ENCODE results near the gene NBPF1.
"Not testable (repeated sequence)": the region's sequence is repeated elsewhere in the genome, so short reads cannot be mapped to it uniquely, and the experiment has no call there.

NBPF1 gene

DNA sequence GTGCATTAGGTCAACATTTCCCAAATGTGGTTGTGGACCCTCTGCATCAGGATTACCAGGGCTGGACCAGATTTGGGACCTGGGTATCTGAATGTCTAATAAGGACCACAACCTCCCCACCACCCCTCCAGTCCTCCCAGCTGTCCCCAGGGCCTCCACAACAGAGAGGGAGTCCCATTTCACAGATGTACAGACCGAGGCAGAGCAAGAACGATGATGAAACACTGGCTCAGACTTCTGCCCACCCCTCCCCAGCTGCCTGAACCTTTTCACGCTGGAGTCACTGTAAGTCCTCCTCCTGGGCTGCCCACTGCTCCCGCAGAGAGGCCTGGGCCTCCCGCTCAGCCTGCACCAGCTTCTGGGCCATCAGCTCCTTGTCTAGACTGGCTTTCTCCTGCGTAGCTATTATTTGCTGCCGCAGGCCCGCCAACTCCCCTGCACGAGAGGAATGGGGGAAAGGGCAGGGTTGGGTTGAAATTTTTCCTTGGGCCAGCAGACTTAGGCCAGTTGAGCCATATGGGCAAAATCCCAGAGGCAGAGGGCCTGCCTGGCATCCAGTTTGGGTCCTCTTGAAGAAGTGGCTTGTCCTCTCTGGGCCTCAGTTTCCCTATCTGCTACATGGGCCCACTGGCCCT, 8.4 kb upstream of the NBPF1 start:
- DNase-seq, result not testable (repeated sequence)

DNA sequence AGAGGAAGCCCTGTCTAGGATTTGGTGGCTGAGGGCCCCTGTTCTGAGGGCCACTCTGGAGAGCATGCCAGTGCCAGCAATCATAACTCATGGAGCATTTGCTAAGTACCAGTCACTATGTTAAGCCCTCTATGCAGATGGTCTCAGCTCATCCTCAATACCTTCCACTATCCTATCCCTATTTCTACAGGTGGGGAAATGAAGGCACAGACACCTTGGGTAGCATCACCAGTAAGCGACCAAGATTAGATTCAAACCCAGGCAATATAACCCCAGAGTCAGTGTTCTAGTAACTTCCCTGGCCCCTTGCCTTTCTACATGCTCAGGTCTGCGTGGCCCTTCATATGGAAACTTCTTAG, 7.9 kb upstream of the NBPF1 start:
- no peak for DNase-seq

DNA sequence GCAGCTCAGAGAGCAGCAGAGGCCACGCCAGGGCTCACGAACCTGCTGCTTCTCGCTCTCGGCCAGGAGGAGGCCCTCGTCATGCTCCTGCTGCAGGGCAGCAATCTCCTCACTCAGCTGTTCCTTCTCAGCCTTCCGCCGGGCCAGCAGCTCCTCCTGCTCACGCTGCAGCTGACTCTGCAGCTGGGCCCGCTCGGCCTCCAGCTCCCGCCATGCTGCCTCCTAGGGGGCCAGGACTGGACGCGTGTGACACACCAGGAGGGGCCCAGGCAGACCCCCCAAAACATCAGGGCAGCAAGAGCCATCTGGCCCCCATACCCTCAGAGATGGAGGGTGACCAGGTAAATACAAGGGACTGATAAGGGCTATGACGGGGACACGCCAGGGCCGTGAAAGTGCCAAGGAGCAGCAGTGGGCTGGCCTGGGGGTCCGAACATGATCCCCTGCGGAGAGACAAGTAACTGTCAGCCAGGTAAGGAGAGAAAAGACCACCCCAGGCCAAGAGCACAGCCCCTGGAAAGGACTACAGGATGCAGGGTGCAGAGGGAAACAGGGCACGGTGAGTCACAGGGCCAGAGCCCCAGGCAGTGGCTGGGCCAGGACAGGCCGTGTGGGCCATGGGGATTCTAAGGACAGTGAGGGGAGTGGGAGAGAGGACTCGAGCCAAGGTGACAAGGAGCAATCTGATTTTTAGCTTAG, 6.6 kb upstream of the NBPF1 start:
- not testable (repeated sequence) for DNase-seq

DNA sequence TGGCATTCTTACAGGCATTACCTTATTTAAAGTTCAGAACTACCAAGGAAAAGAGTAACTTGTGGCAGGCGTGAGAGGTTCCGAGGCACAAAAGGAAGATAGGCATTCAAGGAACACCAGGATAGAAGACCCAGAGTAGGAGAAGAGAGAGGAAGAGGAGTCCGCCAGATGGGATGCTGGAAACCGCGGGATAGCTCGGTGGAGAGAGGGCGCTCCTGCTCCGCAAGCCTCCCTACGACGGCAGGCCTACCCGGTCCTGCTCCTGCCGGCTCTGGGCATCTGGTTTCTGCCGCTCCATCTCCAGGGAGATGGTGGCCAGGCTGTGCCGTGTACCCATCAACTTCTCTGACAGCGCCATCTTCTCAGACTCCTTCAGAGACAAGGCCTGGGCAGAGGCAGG, 5.4 kb upstream of the NBPF1 start:
- DNase-seq, result no peak

DNA sequence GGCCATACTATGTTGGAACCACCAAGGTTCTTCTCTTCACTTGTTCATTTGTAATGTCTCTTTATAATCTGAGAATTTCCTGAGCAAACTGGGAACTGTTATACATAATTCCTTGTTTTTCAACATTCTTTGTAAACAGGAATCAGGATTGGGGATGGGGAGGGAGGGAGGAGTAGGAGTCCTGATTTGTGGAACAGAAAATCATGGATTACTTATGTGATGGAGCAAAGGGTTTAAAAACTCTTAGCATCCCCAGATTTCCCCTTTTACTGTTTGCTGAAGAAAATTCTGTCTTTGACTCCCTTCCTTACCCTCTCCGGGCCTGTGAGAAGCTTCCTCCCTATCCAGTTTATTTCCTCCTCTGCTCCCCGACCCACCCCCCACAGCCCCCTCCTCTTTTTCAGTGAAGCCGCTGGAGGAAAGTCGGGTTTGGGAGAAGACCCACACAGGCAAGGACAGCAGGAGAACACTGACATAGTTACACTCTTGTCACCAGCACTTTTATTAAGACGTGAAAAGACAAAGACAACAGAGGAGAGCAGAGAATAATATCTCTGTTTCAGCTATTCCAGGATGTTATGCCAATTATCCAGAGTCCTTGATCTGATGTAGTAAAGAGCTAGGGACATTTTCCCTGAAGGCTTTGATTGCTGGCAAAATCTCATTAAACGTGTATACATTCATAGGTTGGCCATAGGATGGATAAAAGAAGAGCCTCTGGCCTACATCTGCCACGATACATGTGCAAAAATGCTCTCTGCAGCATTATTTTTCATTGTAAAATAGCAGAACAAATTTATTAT, 4.6 kb upstream of the NBPF1 start:
- DNase-seq, result no peak

DNA sequence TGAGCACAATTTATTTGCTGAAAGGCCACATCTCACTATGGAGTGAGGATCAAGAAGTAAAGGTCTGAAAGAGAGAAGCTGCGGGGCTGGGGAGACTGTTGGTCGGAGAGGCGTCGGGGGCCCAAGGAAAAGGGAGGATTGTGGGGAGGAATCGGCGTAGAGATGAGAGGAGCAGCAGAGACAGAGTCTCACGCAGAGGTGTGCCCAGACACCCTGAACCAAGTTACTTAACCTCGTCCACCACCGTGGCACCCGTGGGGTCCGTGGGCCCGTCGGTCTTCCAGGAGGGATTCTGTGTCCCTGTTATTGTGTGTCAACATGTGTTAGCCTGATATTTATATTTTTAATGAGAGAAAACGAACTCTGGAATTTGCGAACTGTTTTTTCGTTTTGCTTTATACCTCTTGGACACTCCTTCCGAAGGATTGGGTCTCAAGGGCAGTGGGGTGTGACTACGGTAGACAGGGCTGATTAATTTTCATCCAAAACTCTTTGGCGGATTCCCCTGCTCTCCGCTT, 3.8 kb upstream of the NBPF1 start:
- DNase-seq, result no peak

DNA sequence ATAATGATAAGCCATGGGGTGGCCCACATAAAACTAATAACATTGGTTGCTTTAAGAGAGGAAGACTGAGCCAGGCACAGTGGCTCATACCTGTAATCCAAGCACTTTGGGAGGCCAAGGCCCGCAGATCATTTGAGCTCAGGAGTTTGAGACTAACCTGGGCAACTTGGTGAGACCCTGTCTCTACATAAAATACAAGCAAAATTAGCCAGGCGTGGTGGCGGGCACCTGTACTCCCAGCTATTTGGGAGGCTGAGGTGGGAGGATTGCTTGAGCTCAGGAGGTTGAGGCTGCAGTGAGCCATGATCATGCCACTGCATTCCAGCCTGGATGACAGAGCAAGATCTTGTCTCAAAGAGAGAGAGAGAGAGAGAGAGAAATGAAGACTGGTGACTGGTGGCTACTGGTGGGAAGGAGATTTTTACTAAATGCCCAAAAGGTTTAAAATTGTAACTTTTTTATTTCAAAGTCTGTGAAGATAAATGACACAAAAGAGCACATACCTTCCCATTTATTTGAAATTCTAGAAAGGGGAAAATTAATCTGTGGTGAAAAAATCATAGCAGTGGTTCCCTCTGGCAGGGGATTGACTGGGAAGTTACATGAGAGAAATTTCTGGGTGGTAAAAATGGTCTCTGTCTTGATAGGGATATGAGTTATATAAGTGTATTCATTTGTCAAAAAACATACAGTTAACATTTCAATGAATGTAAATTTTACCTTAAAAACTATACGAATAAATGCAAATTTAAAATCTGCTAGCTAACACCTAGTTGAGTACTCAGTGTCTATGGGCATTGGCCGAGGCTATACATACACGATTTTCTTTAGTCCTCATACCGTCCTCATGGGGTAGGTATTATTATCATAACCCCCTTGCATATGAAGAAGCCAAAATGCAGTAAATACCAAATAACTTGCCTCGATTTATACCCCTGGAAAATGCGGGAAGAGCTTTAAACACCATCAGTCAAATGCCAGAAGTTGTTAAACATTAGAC, 2.2 kb upstream of the NBPF1 start:
- no peak for DNase-seq

DNA sequence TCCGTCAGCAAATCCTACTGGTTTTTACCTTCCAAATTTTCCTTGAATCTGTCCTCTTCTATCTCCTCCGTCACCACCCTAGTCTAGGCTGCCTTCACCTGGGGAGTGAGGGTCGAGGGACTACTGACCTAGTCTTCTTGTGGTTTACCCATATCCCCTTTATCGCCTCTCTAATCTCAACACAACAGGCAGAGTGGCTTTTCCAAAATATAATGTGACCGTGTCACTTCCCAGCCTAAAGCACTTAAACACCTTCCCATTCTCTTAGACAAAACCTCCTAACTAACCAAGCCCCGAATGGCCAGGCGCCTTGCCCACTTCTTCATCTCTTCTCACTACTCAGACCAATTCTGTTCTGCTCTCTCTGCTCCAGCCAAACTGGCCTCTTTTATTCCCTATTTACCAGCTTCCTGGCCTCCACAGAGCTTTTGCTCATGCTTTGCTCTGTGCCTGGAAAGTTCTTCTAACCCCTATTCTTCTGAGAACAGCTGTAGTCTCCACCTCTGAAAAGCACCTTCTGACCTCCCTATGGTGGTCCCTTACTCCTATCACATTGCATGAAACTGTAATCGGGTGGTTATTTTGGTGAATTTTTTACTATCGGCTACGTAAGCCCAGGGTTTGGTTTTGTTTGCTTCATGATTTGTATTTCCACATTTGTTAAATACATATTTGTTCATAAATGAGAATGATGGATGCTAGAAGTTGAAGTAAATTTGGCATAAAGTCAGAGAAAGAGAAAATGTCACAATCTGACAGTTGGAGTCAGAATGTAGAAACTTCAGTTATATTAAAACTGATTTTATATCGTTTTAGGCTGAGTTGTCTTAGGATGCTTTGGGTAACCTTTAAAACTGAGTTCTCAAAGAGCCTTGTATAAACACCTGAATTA, 1.2 kb upstream of the NBPF1 start:
- no peak for DNase-seq

DNA sequence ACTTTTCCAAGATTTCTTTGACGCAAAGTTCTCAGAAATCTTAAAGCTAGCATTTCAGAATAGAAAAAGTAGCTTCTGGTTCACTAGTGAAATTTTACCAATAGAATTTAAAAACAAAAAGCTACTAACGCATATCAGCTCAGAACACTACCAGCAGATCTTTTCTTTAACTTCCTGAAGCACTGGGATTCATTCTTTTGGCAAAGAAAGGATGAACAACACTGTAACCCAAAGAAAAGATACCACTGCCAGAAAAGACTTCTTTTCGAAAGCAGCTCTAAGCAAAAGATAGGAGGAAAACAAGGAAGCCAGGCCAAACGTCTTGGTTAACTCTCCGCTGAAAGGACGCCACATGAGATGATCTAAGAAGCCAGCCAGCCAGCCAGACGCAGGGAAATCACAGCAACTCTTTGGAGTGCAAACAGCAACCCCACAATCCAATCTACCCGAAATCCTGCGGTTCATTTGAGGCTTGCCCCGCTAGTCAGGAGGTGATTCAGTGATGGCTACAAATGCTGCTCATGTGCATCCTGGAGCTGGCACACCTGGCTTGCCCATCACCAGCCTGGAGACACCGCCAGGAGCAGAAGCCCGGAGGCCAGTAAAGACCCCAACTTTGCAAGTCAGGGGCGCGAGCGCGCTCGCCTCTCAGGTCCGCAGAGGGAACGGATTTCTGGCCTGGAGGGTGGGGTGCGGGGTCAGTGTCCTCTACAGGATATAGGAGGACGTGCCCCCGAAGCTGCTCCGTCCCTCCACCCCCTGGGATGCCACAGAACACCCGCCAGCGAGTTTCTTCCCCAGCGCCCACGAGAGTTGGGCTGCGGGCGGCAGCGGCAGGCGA, 812 bp downstream of the NBPF1 start:
- DNase-seq, result peak; percentile 94

DNA sequence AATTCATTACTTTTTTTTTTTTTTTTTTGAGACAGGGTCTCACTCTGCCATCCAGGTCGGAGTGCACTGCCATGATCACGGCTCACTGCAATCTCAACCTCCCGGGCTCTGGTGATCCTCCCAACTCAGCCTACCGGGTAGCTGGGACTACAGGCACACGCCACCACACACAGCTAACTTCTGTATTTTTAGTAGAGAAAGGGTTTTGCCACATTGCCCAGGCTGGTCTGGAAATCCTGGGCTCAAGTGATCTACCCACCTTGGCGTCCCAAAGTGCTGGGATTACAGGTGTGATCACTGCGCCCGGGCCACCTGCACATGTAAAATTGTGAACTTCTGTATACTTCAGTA, 1.4 kb downstream of the NBPF1 start:
- DNase-seq, result not testable (repeated sequence)

DNA sequence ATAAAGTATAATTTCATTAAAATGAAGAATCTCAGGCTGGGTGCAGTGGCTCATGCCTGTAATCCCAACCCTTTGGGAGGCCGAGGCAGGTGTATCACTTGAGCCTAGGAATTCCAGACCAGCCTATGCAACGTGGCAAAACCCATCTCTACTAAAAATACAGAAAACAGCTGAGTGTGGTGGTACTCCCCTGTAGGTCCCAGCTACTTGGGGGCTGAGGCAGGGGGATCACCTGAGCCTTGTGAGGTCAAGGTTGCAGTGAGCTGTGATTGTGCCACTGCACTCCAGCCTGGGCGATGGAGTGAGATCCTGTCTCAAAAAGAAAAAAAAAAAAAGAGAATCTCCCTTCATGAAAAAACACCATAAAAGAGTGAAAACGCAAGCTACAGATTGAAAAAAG, 2.2 kb downstream of the NBPF1 start:
- not testable (repeated sequence) for DNase-seq

DNA sequence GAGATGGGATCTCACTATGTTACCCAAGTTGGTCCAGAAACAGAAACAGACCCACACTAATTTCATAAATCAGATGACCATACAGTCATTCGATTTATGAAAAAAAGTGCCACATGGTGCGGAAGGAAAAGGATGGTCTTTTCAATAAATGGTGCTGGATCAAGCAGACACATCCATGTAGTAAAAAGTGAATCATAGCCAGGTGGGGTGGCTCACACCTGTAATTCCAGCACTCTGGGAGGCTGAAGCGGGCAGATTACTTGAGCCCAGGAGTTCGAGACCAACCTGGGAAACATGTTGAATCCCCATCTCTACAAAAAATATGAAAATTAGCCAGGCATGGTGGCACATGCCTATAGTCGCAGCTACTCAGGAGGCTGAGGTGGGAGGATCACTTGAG, 2.8 kb downstream of the NBPF1 start:
- not testable (repeated sequence) for DNase-seq

DNA sequence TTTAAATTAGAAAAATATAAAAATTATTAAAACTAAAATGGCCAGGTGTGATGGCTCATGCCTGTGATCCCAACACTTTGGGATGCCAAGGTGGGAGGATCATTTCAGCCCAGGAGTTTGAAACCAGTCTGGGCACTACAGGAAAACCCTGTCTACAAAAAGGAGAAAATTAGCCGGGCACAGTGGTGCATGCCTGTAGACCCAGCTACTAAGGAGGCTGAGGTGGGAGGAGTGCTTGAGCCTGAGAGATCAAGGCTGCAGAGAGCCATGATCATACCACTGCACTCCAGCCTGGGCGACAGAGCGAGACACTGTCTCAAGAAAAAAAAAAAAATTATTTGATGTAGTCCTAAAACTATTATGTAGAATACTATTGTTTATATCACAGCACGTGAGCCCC, 3.6 kb downstream of the NBPF1 start:
- not testable (repeated sequence) for DNase-seq

DNA sequence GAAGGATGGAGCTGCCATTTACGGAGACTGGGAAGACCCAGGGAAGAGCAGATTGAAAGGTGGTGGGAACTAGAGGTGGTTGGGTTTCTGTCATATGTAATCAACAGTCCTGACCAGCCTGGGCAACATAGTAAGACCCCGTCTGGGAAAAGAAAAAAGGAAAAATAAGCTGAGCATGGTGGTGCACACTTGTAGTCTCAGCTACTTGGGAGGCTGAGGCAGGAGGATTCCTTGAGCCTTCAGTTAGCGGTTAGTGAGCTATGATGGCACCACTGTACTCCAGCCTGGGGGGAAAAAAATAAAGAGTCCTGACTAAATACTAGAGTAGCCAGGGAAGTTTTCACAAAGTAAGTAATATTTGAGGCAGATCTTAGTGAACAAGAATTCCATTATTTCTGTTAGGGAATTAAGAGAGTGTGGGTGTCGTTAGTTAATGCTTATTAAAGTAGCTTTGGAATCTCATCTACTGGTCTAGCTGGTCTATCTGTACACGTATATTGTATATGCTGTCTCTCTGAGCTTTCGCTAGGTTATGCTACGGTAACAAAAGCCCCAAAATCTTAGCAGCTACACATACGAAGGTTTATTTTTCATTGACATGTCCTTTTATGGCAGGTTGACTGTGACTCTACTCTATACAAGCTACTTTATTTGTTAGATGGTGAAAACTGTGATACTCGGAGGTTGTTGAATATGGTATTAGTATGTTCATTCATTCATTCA, 4.4 kb downstream of the NBPF1 start:
- no peak for DNase-seq

DNA sequence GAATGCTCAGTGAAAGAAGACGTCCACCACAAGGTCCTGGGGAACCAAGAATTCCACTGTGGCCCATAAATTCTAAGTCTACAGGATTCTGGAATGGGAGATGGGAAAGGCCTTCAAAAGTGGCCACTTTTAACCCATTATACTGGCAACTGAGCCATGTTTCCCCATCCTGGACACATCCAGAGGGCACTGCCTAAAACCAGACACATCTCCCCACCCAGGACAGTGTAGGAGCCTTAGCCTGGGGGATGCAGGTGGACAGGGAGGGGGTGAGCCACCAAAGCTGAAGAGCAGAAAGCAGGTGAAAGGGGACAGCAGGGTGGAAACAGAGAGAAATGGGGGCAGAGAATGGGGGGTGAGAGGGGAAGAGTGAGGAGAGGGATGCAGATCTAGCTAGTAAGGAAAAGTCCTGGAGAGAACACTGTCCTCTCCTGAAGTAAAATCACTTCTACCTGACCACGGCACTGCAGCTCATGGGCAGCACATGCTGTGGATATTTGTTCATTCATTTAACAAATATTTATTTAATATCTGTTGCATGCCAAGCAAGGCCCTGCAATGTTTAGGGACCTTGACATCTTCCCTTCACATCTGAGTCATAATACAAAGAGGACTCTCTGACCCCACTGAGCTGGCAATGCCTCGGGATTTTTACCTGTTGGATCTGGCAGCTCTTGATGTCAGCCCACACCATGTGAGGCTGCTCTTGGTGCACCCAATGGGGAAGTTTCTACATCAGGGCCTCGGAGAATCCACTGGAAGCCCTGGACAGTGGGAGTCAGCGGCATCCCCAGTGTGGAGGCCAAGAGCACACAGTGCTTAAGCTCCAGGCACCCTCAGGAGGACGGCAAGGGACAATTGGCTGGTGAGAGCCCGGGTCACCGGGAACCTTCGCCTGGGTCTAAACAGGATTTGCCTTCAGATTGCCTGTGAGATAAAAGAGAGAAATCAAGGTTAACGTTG, 5.2 kb downstream of the NBPF1 start:
- not testable (repeated sequence) for DNase-seq

DNA sequence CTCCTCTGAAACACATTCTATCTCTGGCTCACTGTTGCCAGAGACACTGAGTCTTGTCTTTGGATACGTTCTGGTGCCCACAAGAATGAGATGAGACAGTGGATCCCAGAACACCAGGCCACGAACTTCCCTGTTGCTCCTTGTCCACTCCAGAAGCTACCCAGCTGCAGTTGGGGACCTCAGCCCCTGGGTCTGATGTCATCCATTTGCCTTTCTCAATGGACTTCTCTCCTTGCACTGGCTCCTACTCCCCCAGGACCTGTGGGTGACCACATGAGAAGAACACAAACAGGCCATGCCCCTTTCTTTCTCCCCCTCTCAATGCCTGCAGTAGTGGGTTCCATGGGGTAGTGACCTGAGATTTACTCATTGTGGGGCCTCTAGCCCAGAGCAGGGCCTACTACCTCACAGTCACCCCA, 5.9 kb downstream of the NBPF1 start:
- DNase-seq, result no peak

DNA sequence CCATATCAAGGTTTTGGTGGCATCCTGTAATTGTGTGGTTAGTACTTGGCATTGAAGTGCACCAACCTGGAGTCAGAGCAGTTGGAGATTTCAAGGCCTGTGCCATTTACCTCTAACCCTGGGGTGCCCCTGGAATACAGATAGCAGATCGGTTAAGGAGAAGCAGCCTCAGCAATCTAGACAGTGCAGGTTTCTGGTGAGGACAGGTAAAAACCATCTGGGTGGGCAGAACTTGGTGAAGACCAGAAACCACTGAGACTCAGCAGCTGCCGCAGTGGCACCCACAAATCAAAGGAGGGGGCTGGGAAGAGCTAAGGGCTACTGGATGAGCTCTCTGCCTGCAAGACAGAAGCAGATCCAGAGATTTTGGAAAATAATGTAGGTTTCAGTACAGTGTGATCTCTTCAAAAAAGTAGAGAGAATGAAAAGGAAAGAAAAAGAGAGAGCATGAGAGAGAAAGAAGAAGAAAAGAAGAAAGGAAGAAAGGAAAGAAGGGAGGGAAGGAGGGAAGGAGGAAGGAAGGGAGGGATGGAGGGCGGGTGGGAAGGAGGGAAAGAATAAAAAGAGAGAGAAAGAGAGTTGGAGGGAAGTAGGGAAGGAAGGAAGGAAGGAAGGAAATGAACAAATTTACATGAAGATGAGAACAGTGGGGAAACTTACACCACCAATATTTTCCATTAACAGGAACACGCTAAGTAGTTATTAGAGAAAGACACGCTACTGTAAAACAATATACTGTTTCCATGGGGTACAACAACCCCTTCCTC, 6.5 kb downstream of the NBPF1 start:
- not testable (repeated sequence) for DNase-seq

Measured in amniotic stem cell (primary cell).